ENCODE data around the gene NPAP1. TPM values are rescaled to one million over a fixed set of nuclear protein-coding genes. Genes with fewer than 3 reads are reported as not detected.
"Not testable (repeated sequence)": the region's sequence is repeated elsewhere in the genome, so short reads cannot be mapped to it uniquely, and the experiment has no call there.

Gene NPAP1
- polyA plus RNA-seq (2012; ENCODE audit: insufficient read depth, insufficient read length, low read depth) = not detected

GRCh38 chr15:24675332-24676144, at the start of gene NPAP1:
NPAP1 (plus strand) TSS chr15:24675775; CDS start chr15:24675868, 93 bp downstream.
- Histone ChIP-seq H3K36me3 (no peaks in the 10 kb centered on the region), H3K27me3 (no peaks in the 10 kb centered on the region), H3K9me3 (no peaks in the 10 kb centered on the region), H3K4me3 (ENCODE audit: low read depth, low read length) (no peak within 1 kb of the TSS), H3K4me1 (no peaks in the 10 kb centered on the region)
- no peak for TF ChIP-seq CTCF (IDR thresholded peaks at IDR 0.05; ENCODE audit: low read depth, low read length)
- DNase-seq = no peak

GRCh38 chr15:24627443-24627842, 48.1 kb upstream of the NPAP1 start:
- Histone ChIP-seq H3K9me3 (no peaks in the 10 kb centered on the region; the same call in 1 of the 2 replicates), H3K27me3 (no peaks in the 10 kb centered on the region), H3K36me3 (no peaks in the 10 kb centered on the region), H3K4me3 (ENCODE audit: low read depth, low read length) (no peak overlapping the region), H3K4me1 (no peaks in the 10 kb centered on the region)
- DNase-seq = no peak
- no peak for TF ChIP-seq CTCF (IDR thresholded peaks at IDR 0.05; ENCODE audit: low read depth, low read length)

- Histone ChIP-seq H3K9me3 (no peaks in the 10 kb centered on the region; the same call in 1 of the 2 replicates), H3K4me3 (ENCODE audit: low read depth, low read length) (no peak overlapping the region), H3K4me1 (no peaks in the 10 kb centered on the region), H3K27me3 (no peaks in the 10 kb centered on the region), H3K36me3 (no peaks in the 10 kb centered on the region)
- no peak for DNase-seq
- TF ChIP-seq CTCF (IDR thresholded peaks at IDR 0.05; ENCODE audit: low read depth, low read length) = no peak
Measured at GRCh38 chr15:24633082-24633481, 42.5 kb upstream of the NPAP1 start.

GRCh38 chr15:24639412-24639811, 36.2 kb upstream of the NPAP1 start:
- H3K4me3 ChIP-seq (ENCODE audit: low read depth, low read length); H3K4me1 ChIP-seq; H3K27me3 ChIP-seq: not testable (repeated sequence)

GRCh38 chr15:24645627-24646026, 29.9 kb upstream of the NPAP1 start:
- TF ChIP-seq CTCF (IDR thresholded peaks at IDR 0.05; ENCODE audit: low read depth, low read length) = no peak
- Histone ChIP-seq H3K9me3 (no peaks in the 10 kb centered on the region), H3K4me1 (no peaks in the 10 kb centered on the region), H3K4me3 (ENCODE audit: low read depth, low read length) (no peak overlapping the region), H3K36me3 (no peaks in the 10 kb centered on the region), H3K27me3 (no peaks in the 10 kb centered on the region)
- DNase-seq = no peak

More at GRCh38 chr15:24639412-24639811, 36.2 kb upstream of the NPAP1 start:
- not testable (repeated sequence) for H3K36me3 ChIP-seq, DNase-seq, H3K9me3 ChIP-seq

GRCh38 chr15:24659622-24660021, 16.0 kb upstream of the NPAP1 start:
- H3K4me1 ChIP-seq = no peaks in the 10 kb centered on the region

More at GRCh38 chr15:24659622-24660021, 16.0 kb upstream of the NPAP1 start:
- TF ChIP-seq CTCF (IDR thresholded peaks at IDR 0.05; ENCODE audit: low read depth, low read length) = no peak
- Histone ChIP-seq H3K27me3 (no peaks in the 10 kb centered on the region), H3K36me3 (no peaks in the 10 kb centered on the region), H3K4me3 (ENCODE audit: low read depth, low read length) (no peak overlapping the region), H3K9me3 (no peaks in the 10 kb centered on the region)
- no peak for DNase-seq

Measured in BE2C (cell line).